Hepatocyte (in vitro differentiated cells): ENCODE data around the gene MRTFB.
"Not testable (repeated sequence)": the region's sequence is repeated elsewhere in the genome, so short reads cannot be mapped to it uniquely, and the experiment has no call there.

Experiments
- EZH2 ChIP-seq: fragments of 200-600 bp; sonication (generic); IDR thresholded peaks from 2 replicates; pipeline ENCODE4 v1.6.1; 2016; ENCODE audit warnings: antibody characterized with exemption, mild to moderate bottlenecking, borderline replicate concordance
- EZH2phosphoT487 ChIP-seq: fragments of 200-600 bp; sonication (generic); IDR thresholded peaks from one replicate; pipeline ENCODE4 v1.6.1; 2018; ENCODE audit warnings: antibody characterized with exemption, mild to moderate bottlenecking, low read depth, moderate library complexity; ENCODE audit not compliant: unreplicated experiment, severe bottlenecking
- TF ChIP-seq, protein P1 (sequence below): fragments of 200-600 bp; sonication (generic); IDR thresholded peaks from 2 replicates; pipeline ENCODE4 v1.5.1; 2016; ENCODE audit warnings: antibody characterized with exemption, mild to moderate bottlenecking; ENCODE audit not compliant: poor library complexity

DNA sequence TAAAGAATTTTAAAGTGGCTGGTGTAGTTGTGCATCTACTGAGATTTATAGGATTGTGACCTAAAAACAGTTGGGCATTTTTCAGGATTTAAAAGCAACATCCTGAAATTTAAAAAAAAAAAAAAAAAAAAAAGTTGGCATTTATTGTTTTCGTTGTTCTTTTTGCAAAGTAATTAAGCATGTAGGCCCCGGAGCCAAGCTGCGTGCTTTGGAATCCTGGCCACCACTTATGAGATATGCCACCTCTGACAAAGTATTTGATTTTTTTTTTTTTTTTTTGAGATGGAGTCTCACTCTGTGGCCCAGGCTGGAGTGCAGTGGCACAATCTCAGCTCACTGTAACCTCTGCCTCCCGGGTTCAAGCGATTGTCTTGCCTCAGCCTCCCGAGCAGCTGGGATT lies 112.8 kb downstream of the MRTFB start:
- TF ChIP-seq, protein P1, sequence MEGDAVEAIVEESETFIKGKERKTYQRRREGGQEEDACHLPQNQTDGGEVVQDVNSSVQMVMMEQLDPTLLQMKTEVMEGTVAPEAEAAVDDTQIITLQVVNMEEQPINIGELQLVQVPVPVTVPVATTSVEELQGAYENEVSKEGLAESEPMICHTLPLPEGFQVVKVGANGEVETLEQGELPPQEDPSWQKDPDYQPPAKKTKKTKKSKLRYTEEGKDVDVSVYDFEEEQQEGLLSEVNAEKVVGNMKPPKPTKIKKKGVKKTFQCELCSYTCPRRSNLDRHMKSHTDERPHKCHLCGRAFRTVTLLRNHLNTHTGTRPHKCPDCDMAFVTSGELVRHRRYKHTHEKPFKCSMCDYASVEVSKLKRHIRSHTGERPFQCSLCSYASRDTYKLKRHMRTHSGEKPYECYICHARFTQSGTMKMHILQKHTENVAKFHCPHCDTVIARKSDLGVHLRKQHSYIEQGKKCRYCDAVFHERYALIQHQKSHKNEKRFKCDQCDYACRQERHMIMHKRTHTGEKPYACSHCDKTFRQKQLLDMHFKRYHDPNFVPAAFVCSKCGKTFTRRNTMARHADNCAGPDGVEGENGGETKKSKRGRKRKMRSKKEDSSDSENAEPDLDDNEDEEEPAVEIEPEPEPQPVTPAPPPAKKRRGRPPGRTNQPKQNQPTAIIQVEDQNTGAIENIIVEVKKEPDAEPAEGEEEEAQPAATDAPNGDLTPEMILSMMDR = not testable (repeated sequence)
- TF ChIP-seq EZH2phosphoT487, EZH2: not testable (repeated sequence)
